Aorta (tissue), 5 donors: Measurements from ENCODE around the gene OPRL1. TPM values are rescaled to one million over a fixed set of nuclear protein-coding genes. Genes with fewer than 3 reads are reported as not detected.

Experiments
- ATAC-seq: fragments of 200-7000 bp; cut with Tn5 transposase; one replicate; pipeline ENCODE4 v1.9.1; 2022; ENCODE audit warnings: moderate library complexity; ENCODE audit not compliant: low FRiP score
- DNase-seq, 2 donors: peaks; one replicate each; pipeline ENCODE4 v3.0.0-alpha.2; 2020
- H3K27ac ChIP-seq, 2 donors: one replicate each; pipeline ENCODE4 v1.5.1; 2013; ENCODE audit warnings: low read length in 2 of 2, mild to moderate bottlenecking in 2 of 2, moderate library complexity in 2 of 2, control low read depth in 1 of 2, inconsistent platforms in 1 of 2, low read depth in 1 of 2
- H3K27me3 ChIP-seq, 2 donors: one replicate each; pipeline ENCODE4 v1.6.1; 2013; ENCODE audit warnings: control low read depth in 1 of 2, low read length in 1 of 2, mild to moderate bottlenecking in 1 of 2, moderate library complexity in 1 of 2; ENCODE audit not compliant: insufficient read depth in 2 of 2, control insufficient read depth in 1 of 2
- H3K36me3 ChIP-seq, 2 donors: one replicate each; pipeline ENCODE4 v1.6.1; 2013; ENCODE audit warnings: control low read depth in 1 of 2, low read length in 1 of 2, mild to moderate bottlenecking in 1 of 2; ENCODE audit not compliant: insufficient read depth in 2 of 2, control insufficient read depth in 1 of 2
- H3K4me1 ChIP-seq, 2 donors: one replicate each; pipeline ENCODE4 v1.6.1; 2013; ENCODE audit warnings: low read length in 2 of 2, control low read depth in 1 of 2, mild to moderate bottlenecking in 1 of 2, moderate library complexity in 1 of 2; ENCODE audit not compliant: insufficient read depth in 2 of 2, control insufficient read depth in 1 of 2
- H3K4me3 ChIP-seq, 2 donors: one replicate each; pipeline ENCODE4 v1.5.1; 2013; ENCODE audit warnings: low read length in 2 of 2, control low read depth in 1 of 2, mild to moderate bottlenecking in 1 of 2
- H3K9me3 ChIP-seq: one replicate; pipeline ENCODE4 v1.6.1; 2013; ENCODE audit warnings: mild to moderate bottlenecking, low read length; ENCODE audit not compliant: control insufficient read depth
- WGBS, 2 donors: extraction: QIAGEN DNeasy Blood & Tissue Kit; methylation state at CpG; one replicate each; pipeline ENCODE4 v1.1.7; 2013; 5-methylcytosine and 5-hydroxymethylcytosine counted together
- intact Hi-C, 2 donors: fragments of 100-400 bp; cut with DNase I; formaldehyde crosslinking; loops; one replicate each; pipeline versions ENCODE4 v1.14.2 to v1.15.0; 2022
- polyA plus RNA-seq, 2 donors: library from polyadenylated mRNA; stranded (reverse); fragments of 200-250 nt; gene quantifications; one replicate each; pipeline ENCODE4 v1.2.3, GENCODE V29; 2013
- total RNA-seq, 2 donors: library from RNA; stranded (reverse); fragmentation: NEBNext Ultra II Directional; extraction: Animal tissue kit (Norgen Biotek cat#: 25700); gene quantifications; one replicate each; pipeline ENCODE4 v1.2.1, GENCODE V29; 2021
- donor health status: healthy with polysubstance abuse.
- donor health status: Bipolar disorder and iron deficiency.
- donor health status: DM: no; HTN: no; CAD: no.
- donor health status: DM: no; HTN: no; CAD: no.
- donor health status: DM: yes; HTN: yes; CAD: no.

Gene OPRL1
- total and polyA plus RNA-seq, 4 donors, result 0.72 to 2.9 (median 0.95) TPM

GRCh38 chr20:64073476-64074183 is 6.3 kb upstream of the OPRL1 start:
- no peak for ATAC-seq
- Histone ChIP-seq H3K9me3 (no peaks in the 10 kb centered on the region), H3K4me1 (no peaks in the 10 kb centered on the region), H3K36me3 (no peaks in the 10 kb centered on the region), H3K27me3 (no peaks in the 10 kb centered on the region), H3K4me3 (no peak overlapping the region), H3K27ac (no peak overlapping the region)
- intact Hi-C loops, result no loop called here
- whole genome bisulfite sequencing, 2 donors, result 91 to 92% methylated on average over 35 to 37 of the region's 37 CpGs
- DNase-seq, result no peak

- WGBS, 2 donors, result 89 to 90% methylated on average over 28 of the region's 28 CpGs
- ATAC-seq, result peak; percentile 1
- intact Hi-C loops, result no loop called here
Observed at GRCh38 chr20:64074184-64074789, 5.6 kb upstream of the OPRL1 start.

GRCh38 chr20:64074963-64075362 is 4.9 kb upstream of the OPRL1 start:
- WGBS, 2 donors, result 50 to 75% methylated on average over 7 to 8 of the region's 8 CpGs
- ATAC-seq (no peak), DNase-seq (no peak)
- Histone ChIP-seq H3K4me1 (no peaks in the 10 kb centered on the region), H3K27me3 (no peaks in the 10 kb centered on the region), H3K9me3 (no peaks in the 10 kb centered on the region), H3K27ac (no peak overlapping the region), H3K36me3 (no peaks in the 10 kb centered on the region), H3K4me3 (no peak overlapping the region)
- intact Hi-C loops, result no loop called here

More at GRCh38 chr20:64074184-64074789, 5.6 kb upstream of the OPRL1 start:
- DNase-seq, result no peak
- H3K4me1 ChIP-seq, result no peaks in the 10 kb centered on the region
- H3K4me3 ChIP-seq, result no peak overlapping the region
- H3K27ac ChIP-seq, result no peak overlapping the region
- H3K9me3 ChIP-seq, result no peaks in the 10 kb centered on the region
- H3K36me3 ChIP-seq, result no peaks in the 10 kb centered on the region
- no peaks in the 10 kb centered on the region for H3K27me3 ChIP-seq

GRCh38 chr20:64075556-64075955 is 4.3 kb upstream of the OPRL1 start:
- H3K4me3 ChIP-seq, result no peak overlapping the region
- WGBS, 2 donors, result 91 to 92% methylated on average over 12 of the region's 12 CpGs
- no peaks in the 10 kb centered on the region for H3K36me3 ChIP-seq
- no peaks in the 10 kb centered on the region for H3K4me1 ChIP-seq
- ATAC-seq (no peak), DNase-seq (no peak)
- H3K27me3 ChIP-seq, result no peaks in the 10 kb centered on the region
- H3K9me3 ChIP-seq, result no peaks in the 10 kb centered on the region
- intact Hi-C loops, result no loop called here
- H3K27ac ChIP-seq, result no peak overlapping the region

GRCh38 chr20:64076061-64076997 is 3.6 kb upstream of the OPRL1 start:
- DNase-seq, result no peak
- Histone ChIP-seq H3K27me3 (no peaks in the 10 kb centered on the region), H3K9me3 (no peaks in the 10 kb centered on the region), H3K4me1 (no peaks in the 10 kb centered on the region), H3K4me3 (no peak overlapping the region), H3K36me3 (no peaks in the 10 kb centered on the region), H3K27ac (no peak overlapping the region)
- intact Hi-C loops, result no loop called here
- no peak for ATAC-seq
- WGBS, 2 donors, result 94 to 95% methylated on average over 16 to 22 of the region's 22 CpGs

GRCh38 chr20:64077094-64077493 is 2.8 kb upstream of the OPRL1 start:
- no peaks in the 10 kb centered on the region for H3K9me3 ChIP-seq
- no peaks in the 10 kb centered on the region for H3K36me3 ChIP-seq
- ATAC-seq (no peak), DNase-seq (no peak)
- H3K27ac ChIP-seq, result no peak overlapping the region
- no peaks in the 10 kb centered on the region for H3K4me1 ChIP-seq
- WGBS, 2 donors, result 91 to 93% methylated on average over 8 of the region's 8 CpGs
- intact Hi-C loops, result no loop called here
- no peaks in the 10 kb centered on the region for H3K27me3 ChIP-seq
- no peak overlapping the region for H3K4me3 ChIP-seq

GRCh38 chr20:64077541-64077875 is 2.4 kb upstream of the OPRL1 start:
- no peak for ATAC-seq
- Histone ChIP-seq H3K27me3 (no peaks in the 10 kb centered on the region), H3K27ac (no peak overlapping the region), H3K4me3 (no peak overlapping the region), H3K36me3 (no peaks in the 10 kb centered on the region), H3K9me3 (no peaks in the 10 kb centered on the region), H3K4me1 (no peaks in the 10 kb centered on the region)
- 84 to 86% methylated on average over 7 of the region's 7 CpGs for WGBS, 2 donors
- intact Hi-C loops, result no loop called here
- no peak for DNase-seq

GRCh38 chr20:64077876-64078551 is 1.9 kb upstream of the OPRL1 start:
- H3K27me3 ChIP-seq, result no peaks in the 10 kb centered on the region
- H3K4me1 ChIP-seq, result no peaks in the 10 kb centered on the region
- H3K9me3 ChIP-seq, result no peaks in the 10 kb centered on the region
- 67 to 74% methylated on average over 15 of the region's 15 CpGs for whole genome bisulfite sequencing, 2 donors
- ATAC-seq (no peak), DNase-seq (no peak)
- intact Hi-C loops, result no loop called here
- H3K36me3 ChIP-seq, result no peaks in the 10 kb centered on the region
- H3K27ac ChIP-seq, result no peak overlapping the region
- no peak overlapping the region for H3K4me3 ChIP-seq
